GM12878 (cell line): ENCODE results near the gene DOC2B. TPM values are rescaled to one million over a fixed set of nuclear protein-coding genes. Genes with fewer than 3 reads are reported as not detected.

Experiments
- ATAC-seq: fragments of 200-7000 bp; cut with Tn5 transposase; 3 replicates; pipeline ENCODE4 v1.9.1; 2020; ENCODE audit warnings: mild to moderate bottlenecking, moderate library complexity
- BruUV-seq: library from RNA; stranded (reverse); fragments of 400-500 nt; replicated peaks from 2 replicates; lab custom pipeline; 2021; lab: Mats Ljungman, UMichigan
- CTCF ChIA-PET: fragments of 300-600 bp; sonication (Branson Sonifier 250); formaldehyde crosslinking; extraction: SDS; loops from one replicate; lab custom pipeline; 2021; ENCODE audit warnings: inconsistent platforms; lab: Yijun Ruan, JAX
- POLR2A ChIA-PET: fragments of 350-600 bp; formaldehyde crosslinking; extraction: SDS; loops from one replicate; lab custom pipeline; 2021; ENCODE audit warnings: inconsistent platforms; lab: Charles Lee
- RAD21 ChIA-PET: fragments of 300-600 bp; sonication (Branson Sonifier 250); formaldehyde crosslinking; loops from one replicate; lab custom pipeline; 2023; ENCODE audit warnings: antibody characterized with exemption; ENCODE audit not compliant: unreplicated experiment; lab: Charles Lee
- SMC1A ChIA-PET: fragments of 300-600 bp; sonication (Branson Sonifier 250); formaldehyde crosslinking; loops from one replicate; lab custom pipeline; 2023; ENCODE audit not compliant: unreplicated experiment, uncharacterized antibody; lab: Charles Lee
- DNase-seq: peaks from one replicate; pipeline ENCODE4 v3.0.0-alpha.2; 2011; ENCODE audit warnings: low read depth, low spot score
- FAIRE-seq: peaks from 3 replicates; lab custom pipeline; 2011; peaks lifted over from hg19 to GRCh38; lab: Jason Lieb, UNC
- H2AFZ ChIP-seq: 2 replicates; pipeline ENCODE4 v1.6.0; 2011; ENCODE audit warnings: low read depth, low read length, control low read depth; ENCODE audit not compliant: control insufficient read depth
- H3K27ac ChIP-seq: 2 replicates; pipeline ENCODE4 v1.5.1; 2011; ENCODE audit warnings: control low read depth; ENCODE audit not compliant: control insufficient read depth, insufficient read depth
- H3K27me3 ChIP-seq, 2 experiments: replicated peaks in 1 of 2; 2 replicates each; pipeline versions ENCODE4 v1.6.0 to v1.6.1; 2011; ENCODE audit warnings: low read length in 1 of 2; ENCODE audit not compliant: control insufficient read depth in 2 of 2, insufficient read depth in 2 of 2
- H3K36me3 ChIP-seq, 2 experiments: 2 replicates each; pipeline ENCODE4 v1.5.1; 2011; ENCODE audit warnings: low read length in 1 of 2; ENCODE audit not compliant: control insufficient read depth in 2 of 2, insufficient read depth in 2 of 2
- H3K4me1 ChIP-seq: 2 replicates; pipeline ENCODE4 v1.6.1; 2011; ENCODE audit warnings: mild to moderate bottlenecking, low read length, moderate library complexity, mixed read lengths; ENCODE audit not compliant: control insufficient read depth, insufficient read depth
- H3K4me2 ChIP-seq: 2 replicates; pipeline ENCODE4 v1.6.0; 2011; ENCODE audit warnings: control low read depth; ENCODE audit not compliant: control insufficient read depth, insufficient read depth
- H3K4me3 ChIP-seq: fragments of 200-600 bp; sonication (generic); 2 replicates; pipeline ENCODE4 v1.5.1; 2016
- H3K79me2 ChIP-seq: 2 replicates; pipeline ENCODE4 v1.6.0; 2011; ENCODE audit warnings: low read length; ENCODE audit not compliant: control insufficient read depth, insufficient read depth
- H3K9ac ChIP-seq: 2 replicates; pipeline ENCODE4 v1.8.0; 2011; ENCODE audit warnings: low read length, control low read depth, mixed read lengths; ENCODE audit not compliant: control insufficient read depth, insufficient read depth
- H3K9me3 ChIP-seq: replicated peaks from 3 replicates; pipeline ENCODE4 v1.5.1; 2011; ENCODE audit warnings: mild to moderate bottlenecking, low read length; ENCODE audit not compliant: control insufficient read depth, insufficient read depth
- H4K20me1 ChIP-seq: 2 replicates; pipeline ENCODE4 v1.6.0; 2011; ENCODE audit not compliant: control insufficient read depth, insufficient read depth
- BHLHE40 ChIP-seq, 2 experiments: fragments of 450-650 bp in 1 of 2; IDR thresholded peaks; 2 replicates each; pipeline ENCODE4 v1.6.1; 2011 to 2017; ENCODE audit warnings: low read depth in 2 of 2, borderline replicate concordance in 1 of 2, improper control_type of control experiment in 1 of 2, low read length in 1 of 2, mild to moderate bottlenecking in 1 of 2
- CBX3 ChIP-seq: fragments of 200-600 bp; sonication (generic); IDR thresholded peaks from 2 replicates; pipeline ENCODE4 v1.6.1; 2016; ENCODE audit warnings: low read depth, borderline replicate concordance
- EED ChIP-seq: sonication (generic); IDR thresholded peaks from 2 replicates; pipeline ENCODE4 v1.6.1; 2016; ENCODE audit warnings: antibody characterized with exemption, low read depth
- FOS ChIP-seq: IDR thresholded peaks from 3 replicates; pipeline ENCODE4 v1.6.1; 2011; ENCODE audit warnings: borderline replicate concordance; ENCODE audit not compliant: insufficient read length; ENCODE audit errors: extremely low read depth
- HDGF ChIP-seq: fragments of 450-650 bp; IDR thresholded peaks from 2 replicates; pipeline ENCODE4 v1.6.1; 2016; ENCODE audit warnings: antibody characterized with exemption
- IKZF1 ChIP-seq: fragments of 450-650 bp; conservative IDR thresholded peaks from 2 replicates; pipeline ENCODE4 v1.6.1; 2017; ENCODE audit warnings: antibody characterized with exemption, mild to moderate bottlenecking
- IRF4 ChIP-seq: IDR thresholded peaks from 2 replicates; pipeline ENCODE4 v1.6.1; 2011; ENCODE audit warnings: low read depth, low read length
- POLR2AphosphoS5 ChIP-seq: IDR thresholded peaks from 2 replicates; pipeline ENCODE4 v1.6.1; 2011; ENCODE audit warnings: mild to moderate bottlenecking, low read length, inconsistent platforms
- SMAD5 ChIP-seq: IDR thresholded peaks from 2 replicates; pipeline ENCODE4 v1.6.1; 2016; ENCODE audit warnings: antibody characterized with exemption, low read depth
- ZNF217 ChIP-seq: fragments of 450-650 bp; IDR thresholded peaks from 2 replicates; pipeline ENCODE4 v1.6.1; 2017; ENCODE audit warnings: antibody characterized with exemption, mild to moderate bottlenecking
- WGBS: methylation state at CpG from one replicate; pipeline ENCODE4 v1.1.6; 2016; ENCODE audit warnings: low lambda C conversion rate; ENCODE audit not compliant: insufficient replicate concordance, insufficient coverage; ENCODE audit errors: missing lambda C conversion rate; 5-methylcytosine and 5-hydroxymethylcytosine counted together
- in situ Hi-C: fragments of 300-500 bp; cut with MboI; formaldehyde crosslinking; loops from 9 replicates; pipeline ENCODE4 v1.14.3; 2018; ENCODE audit warnings: mixed read lengths
- intact Hi-C: fragments of 100-400 bp; cut with micrococcal nuclease; formaldehyde crosslinking; loops from one replicate; pipeline ENCODE4 v1.14.2; 2022; ENCODE audit not compliant: unreplicated experiment
- polyA plus RNA-seq, 11 experiments: library from polyadenylated mRNA; depleted of rRNA in 4 of 11; unstranded in 6 of 11; stranded (reverse) in 5 of 11; fragments of >200 nt; fragmentation: Nextera tagmentation in 4 of 11; fragmentation: Illumina TruSeq in 1 of 11; extraction: Ambion mirVana in 4 of 11; extraction: Trizol in 1 of 11; gene quantifications; 1 replicate in 1 of 11; 2 replicates in 10 of 11; pipeline versions ENCODE4 v1.2.1 to v1.2.3, GENCODE V29; 2011 to 2016; ENCODE audit warnings: inconsistent platforms in 2 of 11, missing spikeins in 2 of 11, low read depth in 1 of 11
- total RNA-seq, 4 experiments: library from RNA; depleted of rRNA in 3 of 4; stranded (reverse); fragments of >200 nt in 3 of 4; fragmentation: Illumina TruSeq in 1 of 4; extraction: Trizol in 1 of 4; gene quantifications; 2 replicates each; pipeline versions ENCODE4 v1.2.1 to v1.2.3, GENCODE V29; 2013 to 2021
- TF ChIP-seq, protein P1 (sequence below): fragments of 450-650 bp; IDR thresholded peaks from 2 replicates; pipeline ENCODE4 v1.6.1; 2018; ENCODE audit warnings: borderline replicate concordance, mild to moderate bottlenecking; ENCODE audit not compliant: partially characterized antibody
- TF ChIP-seq, protein P2 (sequence below): fragments of 450-650 bp; IDR thresholded peaks from 2 replicates; pipeline ENCODE4 v1.6.1; 2017; ENCODE audit warnings: mild to moderate bottlenecking, moderate library complexity
- TF ChIP-seq, protein P3 (sequence below): fragments of 450-650 bp; IDR thresholded peaks from 2 replicates; pipeline ENCODE4 v1.6.1; 2017; ENCODE audit warnings: borderline replicate concordance

The DOC2B gene
- total and polyA plus RNA-seq, 10 of the 15 experiments (the other 5 are each of a cell fraction or from before 2014, with no cell fraction given) = not detected

DNA sequence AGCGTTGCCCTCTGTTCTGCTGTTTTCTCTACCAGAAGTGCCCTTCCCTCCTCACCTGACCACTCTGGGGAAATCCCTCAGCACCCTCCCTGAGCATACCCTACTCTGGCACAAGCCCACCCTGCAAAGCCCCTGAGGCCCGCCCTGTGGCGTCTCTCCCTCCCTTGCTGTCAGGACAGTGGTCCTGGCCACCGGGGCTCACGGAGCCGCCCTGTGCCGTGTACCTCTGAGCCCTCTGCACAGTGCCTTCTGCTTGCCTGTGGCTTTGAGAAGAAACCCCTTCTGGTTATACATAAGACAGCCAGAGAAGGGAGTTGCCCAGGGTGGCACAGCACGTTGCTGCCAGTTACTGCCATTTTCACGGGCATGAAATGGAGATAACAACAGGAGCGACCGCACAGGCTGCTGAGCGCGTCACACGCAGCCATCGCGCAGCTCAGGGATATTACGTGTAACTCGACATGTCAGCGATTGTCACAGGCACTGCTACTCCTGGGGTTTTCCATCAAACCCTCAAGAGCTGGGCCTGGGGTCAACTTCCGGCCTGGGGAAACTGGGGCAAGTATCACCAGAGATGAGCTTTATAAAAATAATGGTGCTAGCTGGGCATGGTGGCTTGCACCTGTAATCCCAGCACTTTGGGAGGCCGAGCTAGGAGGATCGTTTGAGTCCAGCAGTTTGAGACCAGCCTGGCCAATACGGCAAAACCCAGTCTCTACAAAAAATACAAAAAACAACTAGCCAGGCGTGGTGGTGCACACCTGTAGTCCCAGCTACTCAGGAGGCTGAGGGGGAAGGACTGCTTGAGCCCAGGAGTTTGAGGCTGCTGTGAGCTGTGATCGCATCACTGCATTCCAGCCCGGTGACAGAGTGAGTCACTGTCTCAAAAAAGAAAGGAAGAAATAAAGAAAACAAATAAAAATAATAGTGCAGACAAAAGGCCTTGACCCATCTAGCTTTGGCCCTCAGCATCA is 29.3 kb downstream of the DOC2B start:
- FAIRE-seq (no peak), DNase-seq (no peak), ATAC-seq (no peak)
- BruUV-seq = no TSS peak
- SMC1A ChIA-PET = no interaction called here
- no peak overlapping the region for H2AFZ ChIP-seq
- no peaks in the 10 kb centered on the region for H4K20me1 ChIP-seq
- H3K4me2 ChIP-seq = no peak overlapping the region
- RAD21 ChIA-PET = no interaction called here
- H3K9ac ChIP-seq = no peak overlapping the region
- H3K4me1 ChIP-seq = no peaks in the 10 kb centered on the region
- H3K27me3 ChIP-seq = no peaks in the 10 kb centered on the region
- in situ Hi-C loops = no loop called here
- 54% methylated on average over 26 of the region's 26 CpGs for WGBS
- H3K27ac ChIP-seq = no peak overlapping the region
- no peaks in the 10 kb centered on the region for H3K36me3 ChIP-seq
- no peak overlapping the region for H3K4me3 ChIP-seq
- H3K79me2 ChIP-seq = no peaks in the 10 kb centered on the region
- intact Hi-C loops = no loop called here
- POLR2A ChIA-PET = no interaction called here
- no peaks in the 10 kb centered on the region for H3K9me3 ChIP-seq
- CTCF ChIA-PET = no interaction called here
- TF ChIP-seq BHLHE40 (IDR thresholded peaks at IDR 0.05; ENCODE audit: borderline replicate concordance in 1 of 2, low read depth in 2 of 2, low read length in 1 of 2) = no peak
- TF ChIP-seq EED = no peak
- TF ChIP-seq, protein P1, sequence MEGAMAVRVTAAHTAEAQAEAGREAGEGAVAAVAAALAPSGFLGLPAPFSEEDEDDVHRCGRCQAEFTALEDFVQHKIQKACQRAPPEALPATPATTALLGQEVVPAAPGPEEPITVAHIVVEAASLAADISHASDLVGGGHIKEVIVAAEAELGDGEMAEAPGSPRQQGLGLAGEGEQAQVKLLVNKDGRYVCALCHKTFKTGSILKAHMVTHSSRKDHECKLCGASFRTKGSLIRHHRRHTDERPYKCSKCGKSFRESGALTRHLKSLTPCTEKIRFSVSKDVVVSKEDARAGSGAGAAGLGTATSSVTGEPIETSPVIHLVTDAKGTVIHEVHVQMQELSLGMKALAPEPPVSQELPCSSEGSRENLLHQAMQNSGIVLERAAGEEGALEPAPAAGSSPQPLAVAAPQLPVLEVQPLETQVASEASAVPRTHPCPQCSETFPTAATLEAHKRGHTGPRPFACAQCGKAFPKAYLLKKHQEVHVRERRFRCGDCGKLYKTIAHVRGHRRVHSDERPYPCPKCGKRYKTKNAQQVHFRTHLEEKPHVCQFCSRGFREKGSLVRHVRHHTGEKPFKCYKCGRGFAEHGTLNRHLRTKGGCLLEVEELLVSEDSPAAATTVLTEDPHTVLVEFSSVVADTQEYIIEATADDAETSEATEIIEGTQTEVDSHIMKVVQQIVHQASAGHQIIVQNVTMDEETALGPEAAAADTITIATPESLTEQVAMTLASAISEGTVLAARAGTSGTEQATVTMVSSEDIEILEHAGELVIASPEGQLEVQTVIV = no peak
- TF ChIP-seq, protein P2, sequence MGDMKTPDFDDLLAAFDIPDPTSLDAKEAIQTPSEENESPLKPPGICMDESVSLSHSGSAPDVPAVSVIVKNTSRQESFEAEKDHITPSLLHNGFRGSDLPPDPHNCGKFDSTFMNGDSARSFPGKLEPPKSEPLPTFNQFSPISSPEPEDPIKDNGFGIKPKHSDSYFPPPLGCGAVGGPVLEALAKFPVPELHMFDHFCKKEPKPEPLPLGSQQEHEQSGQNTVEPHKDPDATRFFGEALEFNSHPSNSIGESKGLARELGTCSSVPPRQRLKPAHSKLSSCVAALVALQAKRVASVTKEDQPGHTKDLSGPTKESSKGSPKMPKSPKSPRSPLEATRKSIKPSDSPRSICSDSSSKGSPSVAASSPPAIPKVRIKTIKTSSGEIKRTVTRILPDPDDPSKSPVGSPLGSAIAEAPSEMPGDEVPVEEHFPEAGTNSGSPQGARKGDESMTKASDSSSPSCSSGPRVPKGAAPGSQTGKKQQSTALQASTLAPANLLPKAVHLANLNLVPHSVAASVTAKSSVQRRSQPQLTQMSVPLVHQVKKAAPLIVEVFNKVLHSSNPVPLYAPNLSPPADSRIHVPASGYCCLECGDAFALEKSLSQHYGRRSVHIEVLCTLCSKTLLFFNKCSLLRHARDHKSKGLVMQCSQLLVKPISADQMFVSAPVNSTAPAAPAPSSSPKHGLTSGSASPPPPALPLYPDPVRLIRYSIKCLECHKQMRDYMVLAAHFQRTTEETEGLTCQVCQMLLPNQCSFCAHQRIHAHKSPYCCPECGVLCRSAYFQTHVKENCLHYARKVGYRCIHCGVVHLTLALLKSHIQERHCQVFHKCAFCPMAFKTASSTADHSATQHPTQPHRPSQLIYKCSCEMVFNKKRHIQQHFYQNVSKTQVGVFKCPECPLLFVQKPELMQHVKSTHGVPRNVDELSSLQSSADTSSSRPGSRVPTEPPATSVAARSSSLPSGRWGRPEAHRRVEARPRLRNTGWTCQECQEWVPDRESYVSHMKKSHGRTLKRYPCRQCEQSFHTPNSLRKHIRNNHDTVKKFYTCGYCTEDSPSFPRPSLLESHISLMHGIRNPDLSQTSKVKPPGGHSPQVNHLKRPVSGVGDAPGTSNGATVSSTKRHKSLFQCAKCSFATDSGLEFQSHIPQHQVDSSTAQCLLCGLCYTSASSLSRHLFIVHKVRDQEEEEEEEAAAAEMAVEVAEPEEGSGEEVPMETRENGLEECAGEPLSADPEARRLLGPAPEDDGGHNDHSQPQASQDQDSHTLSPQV = no peak
- TF ChIP-seq ZNF217 = no peak
- no peak for TF ChIP-seq IRF4
- no peak for TF ChIP-seq CBX3
- no peak for TF ChIP-seq HDGF
- TF ChIP-seq, protein P3, sequence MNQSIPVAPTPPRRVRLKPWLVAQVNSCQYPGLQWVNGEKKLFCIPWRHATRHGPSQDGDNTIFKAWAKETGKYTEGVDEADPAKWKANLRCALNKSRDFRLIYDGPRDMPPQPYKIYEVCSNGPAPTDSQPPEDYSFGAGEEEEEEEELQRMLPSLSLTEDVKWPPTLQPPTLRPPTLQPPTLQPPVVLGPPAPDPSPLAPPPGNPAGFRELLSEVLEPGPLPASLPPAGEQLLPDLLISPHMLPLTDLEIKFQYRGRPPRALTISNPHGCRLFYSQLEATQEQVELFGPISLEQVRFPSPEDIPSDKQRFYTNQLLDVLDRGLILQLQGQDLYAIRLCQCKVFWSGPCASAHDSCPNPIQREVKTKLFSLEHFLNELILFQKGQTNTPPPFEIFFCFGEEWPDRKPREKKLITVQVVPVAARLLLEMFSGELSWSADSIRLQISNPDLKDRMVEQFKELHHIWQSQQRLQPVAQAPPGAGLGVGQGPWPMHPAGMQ = no peak
- TF ChIP-seq POLR2AphosphoS5 = no peak
- TF ChIP-seq IKZF1 = no peak
- TF ChIP-seq FOS = no peak
- no peak for TF ChIP-seq SMAD5
